Measurements from ENCODE around the gene BPIFA3. TPM values are rescaled to one million over a fixed set of nuclear protein-coding genes. Genes with fewer than 3 reads are reported as not detected.

Gene BPIFA3
- total and polyA plus RNA-seq, 2 of the 13 experiments (the other 11 are each of a cell fraction or from before 2014, with no cell fraction given) = not detected

GRCh38 chr20:33276303-33277113 is 59.4 kb downstream of the BPIFA3 start (continued):
- no peak for TF ChIP-seq ZMAT3 (CRISPR knock-in tag; conservative IDR thresholded peaks at IDR 0.05)
- 0 out of 2 replicates have a peak, but pooled peaks have one; percentile 83 for TF ChIP-seq ZNF350 (CRISPR knock-in tag; IDR thresholded peaks at IDR 0.05; ENCODE audit: borderline replicate concordance, low read depth)
- TF ChIP-seq ZNF317 (CRISPR knock-in tag; IDR thresholded peaks at IDR 0.05) = no peak
- TF ChIP-seq ZNF589 (CRISPR knock-in tag; conservative IDR thresholded peaks at IDR 0.05) = no peak
- TF ChIP-seq CHD4 (IDR thresholded peaks at IDR 0.05; ENCODE audit: borderline replicate concordance, low read length) = 0 out of 2 replicates have a peak, but pooled peaks have one; percentile 52
- TF ChIP-seq TARDBP (CRISPR knock-in tag; IDR thresholded peaks at IDR 0.05) = peak; percentile 47; the same call in 1 of the 2 replicates
- TF ChIP-seq FOXO1 (CRISPR knock-in tag; IDR thresholded peaks at IDR 0.05) = peak; percentile 44; the same call in 1 of the 2 replicates
- TF ChIP-seq EHMT2 (IDR thresholded peaks at IDR 0.05; ENCODE audit: borderline replicate concordance, low read depth, low read length) = no peak; the same call in 1 of the 2 replicates
- peak; percentile 58; the same call in 1 of the 2 replicates for TF ChIP-seq ARID5B (CRISPR knock-in tag; IDR thresholded peaks at IDR 0.05)
- no peak for TF ChIP-seq NR2C2 (CRISPR knock-in tag; IDR thresholded peaks at IDR 0.05; ENCODE audit: borderline replicate concordance)
- no peak for TF ChIP-seq ZNF766 (CRISPR knock-in tag; IDR thresholded peaks at IDR 0.05; ENCODE audit: borderline replicate concordance)
- peak; percentile 55; the same call in 1 of the 2 replicates for TF ChIP-seq REPIN1 (CRISPR knock-in tag; IDR thresholded peaks at IDR 0.05; ENCODE audit: borderline replicate concordance, low read depth)
- TF ChIP-seq KDM3A (CRISPR knock-in tag; IDR thresholded peaks at IDR 0.05; ENCODE audit: low read depth) = 0 out of 2 replicates have a peak, but pooled peaks have one; percentile 31
- peak; percentile 76 for TF ChIP-seq CBX1 (IDR thresholded peaks at IDR 0.05; ENCODE audit: low read depth)
- no peak for TF ChIP-seq ZNF253 (CRISPR knock-in tag; IDR thresholded peaks at IDR 0.05; ENCODE audit: borderline replicate concordance)
- peak; percentile 46; the same call in 1 of the 2 replicates for TF ChIP-seq HIC2 (CRISPR knock-in tag; IDR thresholded peaks at IDR 0.05; ENCODE audit: low read depth)
- no peak for TF ChIP-seq U2AF2 (IDR thresholded peaks at IDR 0.05; ENCODE audit: low read depth, low read length)
- no peak for TF ChIP-seq SMC3 (IDR thresholded peaks at IDR 0.05; ENCODE audit: low read length)
- peak; percentile 81 for TF ChIP-seq ZFP36 (IDR thresholded peaks at IDR 0.05; ENCODE audit: borderline replicate concordance, low read depth, low read length, partially characterized antibody)
- peak; percentile 60; the same call in 1 of the 2 replicates for TF ChIP-seq ZNF3 (CRISPR knock-in tag; IDR thresholded peaks at IDR 0.05)
- TF ChIP-seq KDM2A (CRISPR knock-in tag; IDR thresholded peaks at IDR 0.05; ENCODE audit: borderline replicate concordance, low read depth) = peak; percentile 37; the same call in 1 of the 2 replicates
- peak; percentile 58; the same call in 1 of the 2 replicates for TF ChIP-seq ZNF556 (CRISPR knock-in tag; IDR thresholded peaks at IDR 0.05; ENCODE audit: borderline replicate concordance)
- TF ChIP-seq ISX (CRISPR knock-in tag; conservative IDR thresholded peaks at IDR 0.05) = no peak

Data from HepG2 (cell line).